Stimulated activated CD4-positive, alpha-beta T cell treated with anti-CD3 and anti-CD28 coated beads, Interleukin-15, amount 100 ng/mL, for 24 hours (primary cell): ENCODE data around the gene CEMIP2.
A peak's percentile ranks its signal among the peaks of the same experiment; 100 is the strongest.

Experiments used
- DNase-seq: peaks from one replicate; pipeline ENCODE4 v3.0.0-alpha.2; 2020

The CEMIP2 gene

GRCh38 chr9:71772726-71773125, 4.4 kb upstream of the CEMIP2 start:
- DNase-seq: no peak

DNA sequence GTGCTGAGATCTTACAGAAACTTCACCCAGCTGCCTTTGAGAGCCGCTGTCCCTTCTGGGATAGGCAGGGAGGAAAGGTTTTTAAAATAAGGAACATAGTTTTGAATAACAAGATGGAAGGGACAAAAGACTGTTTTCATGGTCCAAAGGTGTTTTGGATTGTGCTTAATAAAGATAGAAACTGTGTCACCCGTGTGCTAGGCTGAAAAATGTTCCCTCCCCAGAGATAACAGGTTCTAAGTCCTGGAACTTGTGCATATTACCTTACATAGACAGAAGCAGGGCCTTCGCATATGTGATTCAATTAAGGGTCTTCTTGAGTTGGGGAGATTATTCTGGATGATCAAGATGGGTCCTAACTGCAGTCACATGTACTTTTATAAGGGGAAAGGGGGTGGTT, 1.9 kb upstream of the CEMIP2 start:
- DNase-seq: no peak

GRCh38 chr9:71769175-71770161, 1.2 kb upstream of the CEMIP2 start:
- peak; percentile 78 for DNase-seq

DNA sequence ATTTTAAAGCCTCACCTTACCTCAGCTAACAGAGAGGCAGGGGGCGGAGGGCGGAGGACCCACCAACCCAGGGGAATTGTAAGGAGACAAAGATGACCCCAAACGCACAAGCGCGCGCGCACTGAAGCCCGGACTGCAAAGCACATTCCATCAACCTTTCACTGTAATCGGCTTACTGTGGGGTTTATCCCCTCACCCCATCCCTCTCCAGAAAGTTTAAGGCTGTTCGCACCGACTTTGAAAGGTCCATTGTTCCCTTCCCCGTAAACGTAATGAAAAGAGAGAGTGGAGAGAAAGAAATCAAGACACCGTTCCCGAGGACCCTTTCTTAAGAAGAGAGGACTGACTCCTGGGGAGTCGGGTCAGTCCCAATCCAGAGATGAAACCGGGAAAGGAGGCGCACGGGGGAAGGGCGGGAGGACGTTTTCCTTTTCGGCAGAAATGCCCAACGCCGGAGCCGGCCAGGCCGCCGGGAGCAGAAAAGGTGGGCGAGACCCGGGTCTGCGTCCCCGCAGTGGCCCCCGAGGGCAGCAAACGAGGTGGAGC, 464 bp downstream of the CEMIP2 start:
- peak; percentile 37 for DNase-seq

GRCh38 chr9:71767163-71767775, 1.0 kb downstream of the CEMIP2 start:
- DNase-seq: no peak

- DNase-seq: peak; percentile 33
Observed at GRCh38 chr9:71766663-71767062, 1.6 kb downstream of the CEMIP2 start.

DNA sequence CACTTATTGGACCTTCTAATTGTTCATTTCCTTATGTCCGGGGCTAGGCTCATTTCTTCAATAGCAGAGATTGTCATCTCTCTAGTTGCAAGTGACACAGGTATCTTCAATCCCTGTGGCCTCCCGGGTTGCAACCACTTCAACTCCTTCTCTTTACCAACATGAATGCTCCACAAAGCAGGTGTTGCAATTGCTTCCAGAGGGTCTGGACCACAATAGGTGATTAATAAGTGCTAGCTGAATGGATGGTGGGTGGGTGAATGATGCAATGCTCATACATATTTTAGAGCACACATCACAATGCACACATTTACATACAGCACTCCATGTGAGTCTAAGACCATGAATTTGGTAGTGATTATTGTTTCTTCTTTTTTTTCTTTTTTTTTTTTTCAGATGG, 2.6 kb downstream of the CEMIP2 start:
- peak; percentile 27 for DNase-seq

DNA sequence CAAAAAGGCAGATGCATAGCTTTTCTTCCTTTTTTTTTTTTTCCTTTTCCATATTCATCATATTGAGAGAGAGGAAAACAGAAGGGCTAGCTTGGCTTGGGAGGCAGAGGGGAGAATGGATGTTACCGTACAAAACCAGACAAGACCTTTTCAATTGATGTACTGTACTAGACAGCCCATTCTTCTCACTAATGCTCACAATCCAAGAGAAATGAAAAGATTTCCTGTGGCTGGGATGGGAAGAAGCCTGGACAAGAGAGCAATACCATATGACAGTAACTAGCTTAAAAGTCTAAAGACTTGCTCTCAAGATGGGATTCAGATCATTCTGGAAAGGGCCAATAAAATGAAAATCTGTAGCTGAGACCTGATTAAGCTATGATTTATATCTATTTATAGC, 3.4 kb downstream of the CEMIP2 start:
- no peak for DNase-seq

GRCh38 chr9:71764463-71764862, 3.9 kb downstream of the CEMIP2 start:
- no peak for DNase-seq

DNA sequence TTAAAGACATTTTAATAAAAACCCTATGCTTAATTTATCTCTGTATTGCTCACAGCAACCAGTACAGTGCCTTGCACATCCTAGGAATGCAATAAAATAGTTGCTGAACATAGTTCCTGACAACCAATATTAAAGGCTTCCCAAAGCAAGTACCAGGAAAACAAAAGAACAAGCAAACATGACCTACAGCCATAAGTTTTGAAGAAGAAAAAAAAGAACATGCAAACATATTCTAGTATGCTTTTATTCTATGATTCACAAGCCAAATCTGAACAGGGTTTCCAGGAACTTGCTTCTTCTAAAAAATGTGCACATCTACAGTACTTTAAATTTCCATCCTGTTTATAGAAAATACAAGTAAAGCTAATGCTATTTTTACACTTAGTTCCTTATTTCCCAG, 4.5 kb downstream of the CEMIP2 start:
- no peak for DNase-seq

- DNase-seq: no peak
Observed at GRCh38 chr9:71762900-71763653, 5.2 kb downstream of the CEMIP2 start.

DNA sequence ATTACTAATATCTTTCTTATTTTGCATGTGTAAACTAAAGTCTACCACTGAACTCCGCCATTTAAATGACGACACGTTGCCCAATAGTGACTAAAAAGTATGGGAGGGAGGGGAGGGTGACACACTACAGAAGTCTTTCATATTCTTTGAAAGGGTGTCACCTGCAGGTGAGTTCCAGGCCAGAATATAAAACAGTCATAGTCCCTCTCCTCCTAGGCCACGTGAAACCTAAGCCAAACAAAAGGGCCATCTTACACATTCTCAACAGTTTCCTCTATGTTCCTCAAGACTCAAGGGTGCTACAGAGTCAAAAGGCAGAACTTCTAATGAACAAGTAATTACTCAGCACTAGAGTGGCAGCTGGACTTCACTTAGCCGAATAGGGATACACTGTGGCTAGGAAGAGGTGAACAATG, 6.4 kb downstream of the CEMIP2 start:
- peak; percentile 17 for DNase-seq

- DNase-seq: no peak
Observed at GRCh38 chr9:71760901-71761300, 7.4 kb downstream of the CEMIP2 start.

- DNase-seq: no peak
Observed at GRCh38 chr9:71758785-71759184, 9.5 kb downstream of the CEMIP2 start.

DNA sequence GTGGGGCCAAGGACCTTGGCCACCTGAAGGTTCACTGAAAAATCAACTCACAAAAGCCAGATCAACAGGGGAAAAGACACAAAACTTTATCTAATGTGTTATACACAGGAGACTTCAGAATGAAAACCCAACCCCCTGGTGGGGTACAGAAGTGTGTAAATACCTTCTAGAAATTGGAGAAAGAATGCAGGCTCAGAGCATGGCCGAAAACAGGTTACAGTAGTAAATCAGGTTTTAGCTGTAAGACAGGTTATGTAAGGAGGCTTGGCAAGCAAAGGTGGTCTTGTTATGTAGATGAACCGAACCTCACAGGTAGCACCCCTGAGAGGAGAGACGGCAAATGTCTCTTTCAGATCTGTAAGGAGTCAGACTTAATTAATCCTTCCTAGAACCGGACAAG, 10.0 kb downstream of the CEMIP2 start:
- no peak for DNase-seq

DNA sequence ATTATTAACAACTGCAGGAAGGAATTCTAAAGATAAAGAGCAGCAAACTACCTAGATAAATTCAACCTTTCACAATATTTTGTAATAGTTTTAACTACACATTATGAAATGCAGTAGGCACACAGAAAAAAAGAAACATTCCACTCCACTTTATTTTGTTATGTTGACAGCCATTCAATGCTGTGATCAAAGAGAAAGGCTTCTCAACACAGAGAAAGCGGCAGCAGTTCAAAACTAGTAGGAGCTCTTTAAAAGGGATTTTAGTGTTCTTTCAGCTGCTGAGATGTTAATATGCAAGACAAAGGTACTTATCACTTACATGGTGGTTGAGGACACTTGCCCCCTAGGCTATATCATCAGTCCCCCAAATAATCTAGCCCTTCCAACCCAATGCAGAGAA, 11.6 kb downstream of the CEMIP2 start:
- DNase-seq: no peak

DNA sequence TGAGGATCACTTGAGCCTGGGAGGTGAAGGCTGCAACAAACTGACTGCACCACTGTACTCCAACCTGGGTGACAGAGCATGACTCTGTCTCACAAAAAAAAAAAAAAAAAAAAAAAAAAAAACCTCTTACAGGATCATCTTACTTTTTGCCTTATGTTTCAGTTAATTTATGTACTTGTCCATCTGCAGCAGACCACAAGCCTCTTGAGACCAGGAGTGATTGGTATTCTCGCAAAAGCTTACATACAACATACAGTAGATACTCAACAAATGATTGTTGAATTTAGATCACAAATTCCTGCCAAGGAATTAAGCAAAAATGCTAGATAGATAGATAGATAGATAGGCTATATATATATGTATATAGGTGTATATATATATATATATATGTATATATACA, 12.4 kb downstream of the CEMIP2 start:
- no peak for DNase-seq

DNA sequence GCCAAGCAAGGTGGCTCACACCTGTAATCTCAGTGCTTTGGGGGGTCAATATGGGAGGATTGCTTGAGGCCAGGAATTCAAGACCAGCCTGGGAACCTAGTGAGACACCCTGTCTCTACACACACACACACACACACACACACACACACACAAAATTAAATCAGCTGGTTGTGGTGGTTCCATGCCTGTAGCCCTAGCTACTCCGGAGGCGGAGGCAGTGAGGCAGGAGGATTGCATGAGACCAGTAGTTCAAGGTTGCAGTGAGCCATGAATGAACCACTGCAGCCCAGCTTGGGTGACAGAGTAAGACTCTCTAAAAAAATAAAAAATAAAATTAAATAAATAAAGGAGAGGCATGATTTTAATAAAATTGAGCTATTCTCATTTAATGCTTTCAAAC, 13.1 kb downstream of the CEMIP2 start:
- no peak for DNase-seq

- DNase-seq: no peak
Observed at GRCh38 chr9:71754151-71754550, 14.2 kb downstream of the CEMIP2 start.

- no peak for DNase-seq
Observed at GRCh38 chr9:71752928-71753327, 15.4 kb downstream of the CEMIP2 start.

DNA sequence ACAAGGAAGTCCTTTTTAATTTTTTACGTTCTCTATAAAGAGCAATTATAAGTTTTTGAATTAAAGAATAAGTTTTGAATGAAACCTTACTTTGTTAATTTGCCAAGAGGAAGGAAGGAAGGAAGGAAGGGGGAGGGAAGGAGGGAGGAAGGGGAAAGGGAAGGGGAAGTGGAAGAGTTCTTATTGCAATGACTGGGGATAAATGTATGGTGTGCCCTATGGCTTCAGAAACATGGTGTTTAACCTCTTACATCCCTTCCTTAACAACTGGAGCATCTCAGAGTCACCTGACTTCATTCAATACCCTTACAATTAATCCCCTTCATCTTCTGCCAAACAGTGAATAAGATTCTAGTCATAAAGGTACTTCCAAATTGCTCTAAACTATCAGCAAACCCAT, 16.0 kb downstream of the CEMIP2 start:
- DNase-seq: no peak

DNA sequence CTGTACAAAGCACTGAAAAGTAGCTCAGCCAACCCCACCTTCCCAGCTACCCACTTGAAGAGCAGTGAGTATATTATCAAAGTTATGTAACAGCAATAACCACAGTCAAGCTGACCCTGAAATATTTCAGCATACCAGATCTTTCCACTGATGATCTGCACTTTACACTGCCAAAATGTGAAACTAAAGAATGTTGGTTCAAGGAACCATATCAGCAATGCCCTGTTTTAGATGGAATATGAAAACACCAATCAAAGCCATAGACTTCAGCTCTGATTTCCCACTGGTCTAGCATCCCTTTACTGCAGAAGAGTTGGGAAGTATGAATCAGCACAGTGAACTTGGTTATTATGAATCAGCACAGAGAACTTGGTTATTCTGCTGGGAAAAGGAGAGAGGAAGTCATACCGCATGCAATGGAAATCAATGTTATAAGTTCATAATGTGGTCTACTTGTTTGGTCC, 20.0 kb downstream of the CEMIP2 start:
- DNase-seq: no peak

DNA sequence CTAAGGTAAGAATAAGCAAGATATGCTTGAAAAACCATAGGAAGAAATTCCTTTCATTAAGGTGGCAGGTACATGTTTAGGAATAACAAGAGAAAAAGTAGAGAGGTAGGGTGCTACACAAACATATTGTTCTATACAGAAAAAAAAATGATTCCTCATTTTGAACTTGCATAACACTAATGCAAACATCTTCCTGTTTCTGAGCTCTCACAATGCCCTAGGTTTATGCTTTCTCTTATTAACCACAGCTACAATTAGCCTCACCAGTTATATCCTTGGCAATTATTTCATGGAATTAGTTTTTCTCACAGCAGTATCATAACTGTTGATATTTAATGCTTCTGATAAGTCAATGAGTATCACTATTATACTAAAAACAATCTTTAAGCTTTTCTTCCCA, 20.7 kb downstream of the CEMIP2 start:
- DNase-seq: no peak
